ENCODE measurements around the gene LCN6.
A peak's percentile ranks its signal among the peaks of the same experiment; 100 is the strongest.

LCN6 gene

DNA sequence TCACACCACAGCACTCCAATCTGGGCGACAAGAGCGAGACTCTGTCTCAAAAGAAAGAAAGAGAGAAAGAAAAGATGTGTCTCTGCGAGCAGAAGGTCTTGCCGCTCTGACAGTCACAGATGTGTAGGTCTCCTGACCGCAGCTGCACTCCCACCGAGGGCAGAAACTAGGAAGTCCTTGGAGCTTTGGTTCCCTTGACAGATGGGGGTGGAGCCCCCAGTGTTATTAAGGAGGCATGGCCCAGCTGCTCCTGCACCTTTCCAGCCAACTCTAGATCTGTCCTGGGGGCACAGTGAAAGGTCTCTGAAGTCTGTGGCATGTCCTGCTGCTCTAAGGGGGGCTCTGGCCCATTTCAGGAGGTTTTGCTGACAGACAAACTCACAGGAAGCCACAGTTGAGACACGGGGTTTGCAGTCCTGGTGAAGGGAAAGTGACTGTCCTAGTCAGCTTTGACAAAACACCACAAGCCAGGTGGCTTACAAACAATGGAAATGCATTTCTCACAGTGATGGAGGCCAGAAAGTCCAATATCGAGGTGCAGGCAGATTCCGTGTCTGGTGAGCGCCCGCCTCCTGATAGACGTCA is 45.0 kb downstream of the LCN6 start:
- H3K4me3 ChIP-seq (ENCODE audit: low read depth, low read length): no peak overlapping the region
- no peak for DNase-seq (ENCODE audit: low read depth)
- TF ChIP-seq, protein P1, sequence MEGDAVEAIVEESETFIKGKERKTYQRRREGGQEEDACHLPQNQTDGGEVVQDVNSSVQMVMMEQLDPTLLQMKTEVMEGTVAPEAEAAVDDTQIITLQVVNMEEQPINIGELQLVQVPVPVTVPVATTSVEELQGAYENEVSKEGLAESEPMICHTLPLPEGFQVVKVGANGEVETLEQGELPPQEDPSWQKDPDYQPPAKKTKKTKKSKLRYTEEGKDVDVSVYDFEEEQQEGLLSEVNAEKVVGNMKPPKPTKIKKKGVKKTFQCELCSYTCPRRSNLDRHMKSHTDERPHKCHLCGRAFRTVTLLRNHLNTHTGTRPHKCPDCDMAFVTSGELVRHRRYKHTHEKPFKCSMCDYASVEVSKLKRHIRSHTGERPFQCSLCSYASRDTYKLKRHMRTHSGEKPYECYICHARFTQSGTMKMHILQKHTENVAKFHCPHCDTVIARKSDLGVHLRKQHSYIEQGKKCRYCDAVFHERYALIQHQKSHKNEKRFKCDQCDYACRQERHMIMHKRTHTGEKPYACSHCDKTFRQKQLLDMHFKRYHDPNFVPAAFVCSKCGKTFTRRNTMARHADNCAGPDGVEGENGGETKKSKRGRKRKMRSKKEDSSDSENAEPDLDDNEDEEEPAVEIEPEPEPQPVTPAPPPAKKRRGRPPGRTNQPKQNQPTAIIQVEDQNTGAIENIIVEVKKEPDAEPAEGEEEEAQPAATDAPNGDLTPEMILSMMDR (IDR thresholded peaks at IDR 0.05; ENCODE audit: insufficient read depth, low read depth, low read length, missing control alignments): no peak

DNA sequence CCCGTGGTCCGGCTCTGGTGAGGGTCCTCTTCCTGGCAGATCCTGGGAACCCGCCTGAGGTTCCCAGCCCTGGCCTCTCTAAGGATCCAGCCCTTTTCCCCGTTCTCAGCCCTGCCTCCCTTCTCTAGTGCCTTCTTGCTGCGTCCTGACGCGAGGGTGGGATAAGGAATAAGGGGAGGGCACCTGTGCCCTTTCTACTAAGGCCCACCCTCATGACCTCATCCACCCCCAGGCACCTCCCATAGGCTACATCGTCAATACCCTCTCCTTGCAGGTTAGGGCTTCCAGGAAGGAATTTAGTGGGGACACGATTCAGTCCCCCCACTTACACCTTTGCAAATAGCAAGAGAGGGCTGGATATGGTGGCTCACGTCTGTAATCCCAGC is 46.7 kb downstream of the LCN6 start:
- H3K4me3 ChIP-seq (ENCODE audit: low read depth, low read length): peak overlapping the region; percentile 40
- TF ChIP-seq, protein P1 (IDR thresholded peaks at IDR 0.05; ENCODE audit: insufficient read depth, low read depth, low read length, missing control alignments): no peak
- no peak for DNase-seq (ENCODE audit: low read depth)

DNA sequence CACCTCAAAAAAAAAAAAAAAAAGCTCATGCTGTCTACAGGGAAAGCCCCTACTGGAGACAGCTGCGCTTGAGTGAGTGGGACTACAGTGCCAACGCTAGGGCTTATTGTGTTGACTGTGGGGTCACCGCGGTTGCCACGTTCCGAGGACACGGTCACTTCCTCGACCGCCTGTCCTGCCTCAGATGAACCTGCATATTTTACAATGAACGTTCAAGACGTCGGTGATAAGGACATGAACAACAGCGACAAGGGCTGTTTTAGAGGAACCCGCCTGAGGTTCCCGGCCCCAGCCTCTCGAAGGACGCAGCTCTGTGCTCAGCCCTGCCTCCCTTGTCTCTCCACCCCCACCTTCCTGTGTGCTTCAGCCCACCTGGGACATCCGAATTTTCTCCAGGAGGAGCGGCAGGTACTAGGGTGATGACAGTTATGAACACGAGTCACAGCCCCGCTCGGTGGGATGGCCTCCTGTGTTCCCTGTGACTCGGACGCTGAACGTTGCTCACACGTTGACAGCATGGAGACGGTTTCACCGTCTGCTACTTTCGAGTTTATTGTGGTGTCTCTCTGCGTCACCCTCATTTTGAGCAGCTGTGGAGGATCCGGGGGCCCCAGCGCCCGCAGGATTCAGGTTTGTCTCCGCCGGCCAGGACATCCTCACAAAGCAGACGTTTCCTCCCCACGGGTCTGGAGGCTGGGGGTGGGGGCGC is 47.2 kb downstream of the LCN6 start:
- H3K4me3 ChIP-seq (ENCODE audit: low read depth, low read length): peak overlapping the region; percentile 40
- peak; percentile 78 for DNase-seq (ENCODE audit: low read depth)
- TF ChIP-seq, protein P1 (IDR thresholded peaks at IDR 0.05; ENCODE audit: insufficient read depth, low read depth, low read length, missing control alignments): no peak

DNA sequence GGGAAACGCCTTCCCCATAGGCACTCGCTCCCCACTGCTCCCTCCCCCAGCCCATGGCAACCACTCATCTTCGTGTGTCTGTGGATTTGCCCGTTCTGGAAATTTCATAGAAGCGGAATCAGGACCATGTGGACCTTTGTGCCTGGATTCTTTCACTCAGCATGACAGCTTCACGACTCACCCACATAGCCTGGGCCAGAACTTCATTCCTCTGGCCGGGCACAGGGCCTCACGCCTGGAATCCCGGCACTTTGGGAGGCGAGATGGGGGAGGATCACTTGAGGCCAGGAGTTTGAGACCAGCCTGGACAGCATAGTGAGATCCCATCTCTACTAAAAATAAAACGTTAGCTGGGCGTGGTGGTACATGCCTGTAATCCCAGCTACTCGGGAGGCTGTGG is 48.0 kb downstream of the LCN6 start:
- TF ChIP-seq, protein P1 (IDR thresholded peaks at IDR 0.05; ENCODE audit: insufficient read depth, low read depth, low read length, missing control alignments): no peak
- no peak for DNase-seq (ENCODE audit: low read depth)
- H3K4me3 ChIP-seq (ENCODE audit: low read depth, low read length): no peak overlapping the region

DNA sequence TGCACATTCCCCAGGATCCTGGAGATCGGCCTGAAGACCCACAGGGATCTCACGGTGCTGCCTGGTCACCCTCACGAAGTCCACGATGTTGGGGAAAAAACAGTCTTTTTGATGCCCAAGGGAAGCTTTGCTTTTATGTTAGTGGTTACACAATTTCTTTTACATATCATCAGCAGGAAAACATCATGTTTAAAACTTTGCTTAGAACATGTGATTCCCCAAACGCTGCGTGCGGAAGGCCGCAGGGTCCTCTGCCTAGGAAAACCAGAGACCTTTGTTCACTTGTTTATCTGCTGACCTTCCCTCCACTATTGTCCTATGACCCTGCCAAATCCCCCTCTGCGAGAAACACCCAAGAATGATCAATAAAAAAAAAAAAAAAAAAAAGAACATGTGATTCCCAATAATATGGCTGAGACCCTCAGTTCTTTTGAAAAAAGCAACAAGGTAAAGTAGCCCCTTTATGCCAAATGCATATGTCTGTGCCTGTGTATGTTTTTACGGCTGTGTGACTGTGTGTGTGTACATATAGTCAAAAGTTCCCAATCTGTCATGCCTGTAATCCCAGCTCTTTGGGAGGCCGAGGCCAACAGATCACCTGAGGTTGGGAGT is 49.6 kb downstream of the LCN6 start:
- TF ChIP-seq, protein P1 (IDR thresholded peaks at IDR 0.05; ENCODE audit: insufficient read depth, low read depth, low read length, missing control alignments): no peak
- no peak for DNase-seq (ENCODE audit: low read depth)

DNA sequence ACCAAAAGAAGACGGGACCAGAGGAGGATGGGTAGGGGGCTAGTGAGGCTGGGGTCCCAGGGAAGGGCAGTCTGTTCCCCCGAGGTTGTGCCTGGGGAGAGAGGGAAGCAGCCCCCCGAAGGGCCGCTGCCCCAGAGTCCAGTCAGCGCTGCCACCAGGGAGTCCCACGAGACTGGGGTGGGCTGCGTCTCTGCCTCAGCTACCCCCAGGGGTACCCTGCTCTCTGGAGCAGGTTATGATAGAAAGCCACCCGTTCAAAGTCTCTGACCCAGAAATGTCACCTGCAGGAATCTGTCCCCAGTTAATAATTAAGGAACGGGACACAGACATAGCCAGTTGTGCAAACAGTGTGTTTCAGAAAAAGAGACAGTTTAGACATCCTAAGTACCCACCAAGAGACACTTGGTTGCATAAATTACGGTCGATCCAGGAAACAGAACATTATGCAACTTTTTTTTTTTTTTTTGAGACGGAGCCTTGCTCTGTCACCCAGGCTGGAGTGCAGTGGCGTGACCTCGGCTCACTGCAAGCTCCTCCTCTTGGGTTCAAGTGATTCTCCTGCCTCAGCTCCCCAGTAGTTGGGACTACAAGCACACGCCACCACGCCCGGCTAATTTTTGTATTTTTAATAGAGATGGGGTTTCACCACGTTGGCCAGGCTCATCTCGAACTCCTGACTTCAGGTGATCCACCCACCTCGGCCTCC is 50.4 kb downstream of the LCN6 start:
- no peak overlapping the region for H3K4me3 ChIP-seq (ENCODE audit: low read depth, low read length)
- no peak for DNase-seq (ENCODE audit: low read depth)
- TF ChIP-seq, protein P1 (IDR thresholded peaks at IDR 0.05; ENCODE audit: insufficient read depth, low read depth, low read length, missing control alignments): no peak

More for the DNA sequence above, 49.6 kb downstream of the LCN6 start:
- H3K4me3 ChIP-seq (ENCODE audit: low read depth, low read length): no peak overlapping the region

All from GM12865 (cell line).